GM21381 (cell line): ENCODE data around the gene UBR4.
"Not testable (repeated sequence)": the region's sequence is repeated elsewhere in the genome, so short reads cannot be mapped to it uniquely, and the experiment has no call there.

ENCODE experiments used
- ATAC-seq: cut with Tn5 transposase; IDR thresholded peaks from one replicate; pipeline ENCODE4 v1.9.1; 2021; ENCODE audit warnings: mild to moderate bottlenecking, moderate library complexity; ENCODE audit not compliant: unreplicated experiment

The UBR4 gene

DNA sequence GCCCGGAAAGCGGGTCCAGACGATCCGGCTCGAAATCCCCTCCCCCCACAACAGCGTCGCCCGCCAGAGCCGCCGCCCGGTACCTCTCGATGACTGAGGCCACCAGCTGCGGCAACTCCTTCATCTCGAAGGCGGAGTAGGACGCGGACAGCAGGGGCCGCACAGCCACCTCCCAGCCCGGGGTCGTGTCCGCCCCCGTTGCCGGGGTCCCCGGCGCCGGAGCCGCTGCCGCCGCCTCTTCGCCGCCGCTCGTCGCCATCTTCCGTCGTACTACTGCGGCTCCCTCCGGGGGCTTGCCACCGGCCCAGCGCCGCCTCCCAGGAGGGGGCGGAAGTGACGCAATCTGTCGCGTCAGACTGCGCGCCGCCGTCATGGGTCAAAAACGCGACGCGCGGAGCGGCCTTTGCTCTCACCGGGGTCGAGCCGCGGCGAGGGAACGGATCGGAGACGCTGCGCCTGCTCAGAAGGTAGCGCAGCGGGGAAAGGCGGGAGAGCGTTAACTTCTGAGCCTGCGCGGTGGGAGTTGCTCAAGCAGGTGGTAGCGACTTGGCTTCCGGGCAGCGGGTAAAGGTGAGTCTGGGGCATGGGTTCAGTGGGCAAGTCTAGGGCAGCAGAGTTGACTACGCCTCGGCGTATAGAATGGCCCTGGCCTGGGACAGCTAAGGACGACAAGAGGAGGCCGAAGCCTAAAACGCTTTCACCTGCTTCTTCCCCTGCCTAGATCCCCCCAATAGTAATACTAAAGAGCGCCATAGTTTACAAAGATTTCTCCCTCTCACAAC is at the start of gene UBR4:
Gene UBR4, minus strand, starts transcription at position 277 of the 782 bp plus-strand sequence. Its CDS starts 18 bp downstream, at position 259.
- ATAC-seq, result peak; percentile 87

- ATAC-seq, result no peak
Observed at GRCh38 chr1:19258353-19258752, 48.3 kb upstream of the UBR4 start.

- ATAC-seq, result no peak
Observed at GRCh38 chr1:19257178-19257914, 47.3 kb upstream of the UBR4 start.

DNA sequence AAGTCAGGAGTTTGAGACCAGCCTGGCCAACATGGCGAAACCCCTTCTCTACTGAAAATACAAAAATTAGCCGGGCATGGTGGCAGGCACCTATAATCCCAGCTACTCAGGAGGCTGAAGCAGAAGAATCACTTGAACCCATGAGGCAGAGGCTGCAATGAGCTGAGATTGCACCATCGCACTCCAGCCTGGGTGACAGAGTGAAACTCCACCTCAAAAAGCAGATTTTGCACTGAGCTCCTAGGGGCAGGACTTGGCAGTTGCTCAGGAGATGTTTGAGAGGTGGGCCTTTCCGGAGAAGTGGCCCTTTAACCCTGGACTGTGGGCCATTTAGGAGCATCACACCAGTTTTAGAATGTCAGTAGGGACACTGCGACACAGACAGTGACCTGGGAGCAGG is 46.2 kb upstream of the UBR4 start:
- not testable (repeated sequence) for ATAC-seq

DNA sequence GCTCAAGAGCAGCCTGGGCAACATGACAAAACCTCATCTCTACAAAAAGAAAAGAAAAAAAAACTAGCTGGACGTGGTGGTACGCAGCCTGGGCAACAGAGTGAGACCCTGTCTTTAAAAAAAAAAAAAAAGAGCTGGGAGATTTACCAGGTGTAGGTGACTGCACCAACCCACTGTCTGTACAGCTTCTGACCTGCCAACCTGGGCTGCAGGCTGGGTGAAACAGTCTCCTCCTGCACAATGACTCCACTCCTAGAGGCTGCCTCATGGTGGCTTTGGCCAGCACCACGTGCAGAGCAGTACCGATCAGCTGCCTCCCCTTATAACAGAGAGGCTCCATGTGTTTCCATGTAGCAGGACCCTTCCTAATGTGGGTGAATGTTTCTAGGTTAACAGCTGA is 45.2 kb upstream of the UBR4 start:
- no peak for ATAC-seq

GRCh38 chr1:19254416-19254815 is 44.4 kb upstream of the UBR4 start:
- no peak for ATAC-seq

GRCh38 chr1:19251305-19252196 is 41.5 kb upstream of the UBR4 start, which contains the start of the genes EMC1 and MRTO4:
EMC1 (minus strand) TSS chr1:19251524; CDS start chr1:19251509, 15 bp downstream.
MRTO4 (plus strand) TSS chr1:19251805; CDS start chr1:19251836, 31 bp downstream.
- peak; percentile 87 for ATAC-seq

GRCh38 chr1:19250629-19251304 is 40.7 kb upstream of the UBR4 start:
- ATAC-seq, result no peak

DNA sequence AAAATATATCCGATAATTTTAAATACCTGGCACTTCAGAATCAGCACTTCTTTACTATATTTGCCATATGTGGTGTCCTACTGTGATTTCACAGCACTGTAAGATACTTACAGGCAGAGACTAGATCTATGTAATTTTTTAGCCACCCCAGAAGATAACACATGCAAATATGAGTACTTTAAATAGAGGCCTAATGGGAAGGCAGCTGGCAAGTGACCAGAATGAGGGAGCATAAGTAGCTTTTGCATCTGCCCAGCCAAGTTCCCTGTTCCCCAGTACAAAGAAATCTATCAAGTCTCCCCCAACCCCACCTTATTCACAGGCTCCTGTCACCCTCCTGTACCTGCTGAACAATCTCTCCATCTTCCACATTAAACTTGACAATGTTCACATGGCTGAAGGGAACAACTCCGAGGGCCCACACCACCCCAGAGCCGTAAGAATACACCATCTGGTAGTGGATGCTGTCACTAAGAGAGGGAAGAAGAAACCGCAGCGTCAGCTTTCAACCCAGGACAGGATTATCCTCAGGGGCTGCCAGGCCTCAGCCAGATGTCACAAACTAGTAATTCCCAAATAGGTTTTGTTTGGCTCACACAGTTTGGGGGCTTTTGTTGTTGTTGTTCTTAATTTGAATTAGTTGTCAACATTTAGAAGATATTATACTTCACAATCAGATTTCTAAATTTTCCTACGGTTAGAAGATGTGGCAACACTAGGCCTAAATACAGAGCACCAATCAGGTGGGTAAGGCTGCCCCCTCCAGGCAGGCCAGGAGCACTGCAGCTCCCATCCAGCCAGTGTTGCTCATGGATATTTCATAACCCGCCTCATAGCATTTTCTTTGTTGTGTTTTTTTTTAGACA is 30.8 kb upstream of the UBR4 start:
- no peak for ATAC-seq

DNA sequence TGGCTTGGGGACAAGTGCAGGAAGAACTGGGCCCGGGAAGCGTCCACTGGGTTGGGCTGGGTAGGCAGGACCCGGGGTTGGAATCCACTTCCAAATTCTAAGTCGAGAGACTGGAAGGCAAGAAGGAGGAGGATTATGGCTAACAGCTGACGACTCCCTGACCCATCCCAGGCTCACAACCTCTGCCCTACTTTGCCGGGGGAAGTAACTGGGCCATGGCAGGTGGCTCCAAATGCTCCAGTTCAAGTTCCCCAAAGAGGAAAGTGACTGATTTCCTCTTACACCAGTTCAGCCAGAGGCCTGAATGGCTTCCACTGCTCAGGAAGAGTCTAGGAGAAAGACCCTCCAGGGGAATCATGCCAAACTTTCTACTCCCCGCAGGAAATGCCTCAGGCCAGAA is 29.8 kb upstream of the UBR4 start:
- no peak for ATAC-seq

DNA sequence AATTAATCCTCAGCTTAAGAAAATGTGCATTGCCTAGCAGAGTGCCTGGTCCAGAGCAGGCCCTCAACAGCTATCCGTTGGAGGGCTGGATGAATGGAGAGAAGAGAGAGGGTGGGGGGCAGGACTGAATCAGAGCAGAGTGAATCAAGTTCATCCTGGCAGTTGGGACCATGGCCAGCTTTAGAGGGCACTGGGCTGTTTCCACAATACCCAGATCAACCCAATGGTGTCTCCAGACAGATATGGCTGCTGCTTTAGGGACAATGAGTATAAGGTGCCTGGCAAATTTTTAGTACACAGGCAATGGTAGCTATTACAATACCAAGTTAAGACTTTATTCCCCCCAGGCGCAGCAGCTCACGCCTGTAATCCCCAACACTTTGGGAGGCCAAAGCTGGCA is 24.2 kb upstream of the UBR4 start:
- ATAC-seq, result no peak

GRCh38 chr1:19232524-19232846 is 22.4 kb upstream of the UBR4 start:
- ATAC-seq, result no peak

- ATAC-seq, result not testable (repeated sequence)
Observed at GRCh38 chr1:19231736-19232523, 21.9 kb upstream of the UBR4 start.

DNA sequence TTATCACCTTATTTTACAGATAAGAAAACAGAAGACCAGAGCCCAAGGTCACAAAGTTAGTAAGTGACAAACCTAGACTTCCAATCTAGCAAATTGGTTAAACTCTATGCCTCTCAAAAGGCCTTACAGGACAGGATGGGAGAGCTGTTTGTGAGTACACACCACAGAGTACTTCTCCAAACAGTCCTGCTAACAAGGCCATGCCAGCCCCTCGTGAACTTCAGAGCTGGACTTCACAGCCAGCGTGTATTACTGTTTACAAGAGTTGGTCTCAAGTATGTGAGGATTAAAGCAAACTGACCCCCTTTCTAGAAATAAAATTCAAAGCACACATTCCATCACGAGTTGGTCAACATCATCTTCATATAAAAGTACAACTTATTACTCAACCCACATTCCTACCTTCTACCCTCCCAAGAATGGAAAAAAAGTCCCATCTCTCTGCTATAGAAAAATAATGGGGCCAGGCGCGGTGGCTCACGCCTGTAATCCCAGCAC is 19.8 kb upstream of the UBR4 start:
- no peak for ATAC-seq

DNA sequence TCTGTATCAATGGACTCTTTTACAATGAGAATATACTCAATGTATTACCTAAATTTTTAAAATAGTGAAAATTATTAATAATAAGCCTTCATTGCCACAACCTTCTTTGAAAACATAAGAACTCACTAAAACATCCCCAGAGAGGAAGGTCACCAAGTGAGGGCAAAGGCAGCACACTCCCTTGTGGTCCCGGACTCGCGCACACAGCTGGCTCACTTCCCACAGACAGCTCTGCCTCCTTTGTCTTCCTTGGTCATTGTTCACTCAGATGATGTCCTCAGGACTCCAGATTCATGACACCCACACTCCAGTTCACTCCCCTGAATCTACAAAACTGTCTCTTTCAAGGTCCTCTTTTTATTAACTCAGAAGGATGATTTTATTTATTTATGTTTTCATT is 19.2 kb upstream of the UBR4 start:
- ATAC-seq, result no peak

GRCh38 chr1:19222979-19223824 is 13.1 kb upstream of the UBR4 start:
- ATAC-seq, result no peak

GRCh38 chr1:19222573-19222972 is 12.5 kb upstream of the UBR4 start:
- ATAC-seq, result no peak

DNA sequence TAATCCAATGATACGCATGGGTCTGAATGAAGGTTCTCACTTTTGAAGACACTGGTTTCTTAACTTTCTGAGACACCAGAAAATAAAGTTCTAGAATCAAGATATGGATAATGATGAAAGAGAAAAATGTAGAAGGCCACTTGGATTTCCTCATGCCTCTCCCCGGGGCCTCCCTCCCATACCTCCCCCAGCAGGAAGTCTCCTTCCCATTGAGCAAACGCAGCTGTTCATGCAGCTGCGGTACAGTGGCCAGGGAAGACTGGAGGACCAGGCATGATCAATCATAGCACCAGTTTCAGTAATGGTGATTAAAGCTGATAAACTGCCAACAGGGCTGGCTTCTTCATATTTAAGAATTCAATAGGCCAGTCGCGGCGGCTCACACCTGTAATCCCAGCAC is 10.9 kb upstream of the UBR4 start:
- no peak for ATAC-seq
